ENCODE measurements around the gene KNOP1.

Gene KNOP1

DNA sequence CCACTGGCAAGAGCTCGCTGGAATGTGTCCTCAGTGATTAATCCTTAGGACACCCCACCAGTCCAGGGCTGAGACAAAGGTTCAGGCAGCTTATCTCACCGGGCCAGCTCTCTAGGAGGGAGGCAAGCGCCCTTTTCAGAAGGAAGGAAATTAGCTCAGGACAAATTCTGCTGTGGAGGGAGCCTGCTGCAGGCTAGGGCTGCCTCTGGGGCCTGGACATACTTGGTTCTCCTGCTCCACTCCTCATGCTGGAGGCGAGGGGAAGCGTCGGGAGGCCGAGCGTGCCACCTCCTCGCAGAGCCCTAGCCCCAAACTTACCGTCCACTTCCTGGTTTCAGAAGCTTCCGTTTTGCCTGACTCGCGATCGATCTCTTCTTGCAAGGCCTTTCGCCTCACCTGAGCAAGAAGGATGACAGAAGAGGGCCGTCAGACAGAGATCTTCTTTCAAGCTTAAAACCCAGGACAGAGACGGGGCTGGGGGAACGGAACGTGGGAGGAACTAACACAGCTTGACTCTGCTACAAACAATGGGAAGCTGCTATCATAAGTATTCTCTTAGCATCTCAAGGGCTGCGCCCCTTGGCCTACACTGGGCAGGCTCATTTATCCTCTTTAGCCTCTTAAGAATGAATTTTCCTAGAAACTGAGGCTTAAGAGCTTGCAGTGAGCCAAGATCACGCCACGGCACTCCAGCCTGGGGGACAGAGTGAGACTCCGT is 7.7 kb downstream of the KNOP1 start:
- no peak overlapping the region for H3K4me3 ChIP-seq (ENCODE audit: low read length, poor library complexity, severe bottlenecking)
- H3K9me3 ChIP-seq (ENCODE audit: insufficient read depth, low read depth, low read length) = no peaks in the 10 kb centered on the region
- no peak for TF ChIP-seq EZH2phosphoT487 (IDR thresholded peaks at IDR 0.05; ENCODE audit: borderline replicate concordance)
- TF ChIP-seq, protein P1, sequence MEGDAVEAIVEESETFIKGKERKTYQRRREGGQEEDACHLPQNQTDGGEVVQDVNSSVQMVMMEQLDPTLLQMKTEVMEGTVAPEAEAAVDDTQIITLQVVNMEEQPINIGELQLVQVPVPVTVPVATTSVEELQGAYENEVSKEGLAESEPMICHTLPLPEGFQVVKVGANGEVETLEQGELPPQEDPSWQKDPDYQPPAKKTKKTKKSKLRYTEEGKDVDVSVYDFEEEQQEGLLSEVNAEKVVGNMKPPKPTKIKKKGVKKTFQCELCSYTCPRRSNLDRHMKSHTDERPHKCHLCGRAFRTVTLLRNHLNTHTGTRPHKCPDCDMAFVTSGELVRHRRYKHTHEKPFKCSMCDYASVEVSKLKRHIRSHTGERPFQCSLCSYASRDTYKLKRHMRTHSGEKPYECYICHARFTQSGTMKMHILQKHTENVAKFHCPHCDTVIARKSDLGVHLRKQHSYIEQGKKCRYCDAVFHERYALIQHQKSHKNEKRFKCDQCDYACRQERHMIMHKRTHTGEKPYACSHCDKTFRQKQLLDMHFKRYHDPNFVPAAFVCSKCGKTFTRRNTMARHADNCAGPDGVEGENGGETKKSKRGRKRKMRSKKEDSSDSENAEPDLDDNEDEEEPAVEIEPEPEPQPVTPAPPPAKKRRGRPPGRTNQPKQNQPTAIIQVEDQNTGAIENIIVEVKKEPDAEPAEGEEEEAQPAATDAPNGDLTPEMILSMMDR (conservative IDR thresholded peaks at IDR 0.05; ENCODE audit: low read length) = no peak
- no peaks in the 10 kb centered on the region for H3K27me3 ChIP-seq (ENCODE audit: insufficient read depth, low read length, poor library complexity, severe bottlenecking)
- no peak overlapping the region for H2AFZ ChIP-seq (ENCODE audit: low read length)
- H3F3A ChIP-seq (ENCODE audit: low read depth) = no peaks in the 10 kb centered on the region
- H3K4me2 ChIP-seq (ENCODE audit: low read depth, low read length, poor library complexity, severe bottlenecking) = no peak overlapping the region
- H3K36me3 ChIP-seq (ENCODE audit: insufficient read depth, low read length) = peaks cover 21% of the 10 kb centered on the region; the same call in 1 of the 2 replicates
- H3K4me1 ChIP-seq (ENCODE audit: insufficient read depth, low read length, poor library complexity, severe bottlenecking) = no peaks in the 10 kb centered on the region
- no peaks in the 10 kb centered on the region for H4K20me1 ChIP-seq (ENCODE audit: insufficient read depth, low read length, poor library complexity, severe bottlenecking)
- H3K9ac ChIP-seq (ENCODE audit: low read depth, low read length, poor library complexity, severe bottlenecking) = no peak overlapping the region
- peaks cover 3% of the 10 kb centered on the region; the same call in 1 of the 2 replicates for H3K79me2 ChIP-seq (ENCODE audit: insufficient read depth, low read length)
- no peaks in the 10 kb centered on the region for H3K9me2 ChIP-seq (replicated peaks; ENCODE audit: low read depth, low read length)

DNA sequence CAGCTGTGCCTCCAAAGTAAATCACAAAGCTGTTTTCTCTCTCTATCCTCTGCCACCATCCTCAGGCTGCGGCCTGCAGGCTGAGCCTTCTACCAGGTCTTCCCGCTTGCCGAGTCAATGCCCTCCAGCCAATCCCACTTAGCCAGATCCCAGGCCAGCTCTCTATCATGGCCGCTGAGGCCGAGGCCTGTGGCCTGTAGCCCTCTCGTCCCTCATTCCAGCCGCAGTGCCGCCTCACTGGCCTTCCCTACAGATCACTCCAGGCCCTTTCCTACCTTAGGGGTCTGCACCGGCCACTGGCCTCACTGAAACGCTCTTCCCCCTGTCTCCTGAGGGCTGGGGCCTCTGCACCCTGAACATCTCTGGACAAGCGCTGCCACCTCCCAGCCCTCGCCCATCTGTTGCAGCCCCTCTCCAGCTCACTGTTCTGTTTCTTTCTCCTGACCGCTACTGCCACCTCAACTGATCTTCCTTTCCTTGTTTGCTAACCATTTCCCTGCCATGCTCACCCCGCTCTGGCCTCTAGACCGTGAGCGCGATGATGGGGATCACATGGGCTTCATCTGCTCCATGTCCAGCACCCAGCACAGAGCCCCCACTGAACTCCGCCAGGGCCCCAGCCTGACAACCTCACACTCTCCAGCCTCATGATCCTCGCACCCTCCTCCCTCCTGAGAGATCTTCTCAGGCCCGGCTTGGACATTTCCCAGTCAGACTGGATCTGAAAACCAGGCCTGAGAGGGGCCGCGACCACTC is 8.5 kb downstream of the KNOP1 start:
- Histone ChIP-seq H4K20me1 (ENCODE audit: insufficient read depth, low read length, poor library complexity, severe bottlenecking) (no peaks in the 10 kb centered on the region), H3K4me3 (ENCODE audit: low read length, poor library complexity, severe bottlenecking) (no peak overlapping the region), H3K9me3 (ENCODE audit: insufficient read depth, low read depth, low read length) (no peaks in the 10 kb centered on the region), H3K4me2 (ENCODE audit: low read depth, low read length, poor library complexity, severe bottlenecking) (no peak overlapping the region), H3K4me1 (ENCODE audit: insufficient read depth, low read length, poor library complexity, severe bottlenecking) (no peaks in the 10 kb centered on the region), H3K36me3 (ENCODE audit: insufficient read depth, low read length) (peaks cover 29% of the 10 kb centered on the region; the same call in 1 of the 2 replicates), H3F3A (ENCODE audit: low read depth) (no peaks in the 10 kb centered on the region), H2AFZ (ENCODE audit: low read length) (no peak overlapping the region), H3K9me2 (replicated peaks; ENCODE audit: low read depth, low read length) (no peaks in the 10 kb centered on the region), H3K79me2 (ENCODE audit: insufficient read depth, low read length) (no peaks in the 10 kb centered on the region; the same call in 1 of the 2 replicates), H3K27me3 (ENCODE audit: insufficient read depth, low read length, poor library complexity, severe bottlenecking) (no peaks in the 10 kb centered on the region), H3K9ac (ENCODE audit: low read depth, low read length, poor library complexity, severe bottlenecking) (no peak overlapping the region)
- TF ChIP-seq EZH2phosphoT487 (IDR thresholded peaks at IDR 0.05; ENCODE audit: borderline replicate concordance) = no peak
- TF ChIP-seq, protein P1 (conservative IDR thresholded peaks at IDR 0.05; ENCODE audit: low read length) = no peak

DNA sequence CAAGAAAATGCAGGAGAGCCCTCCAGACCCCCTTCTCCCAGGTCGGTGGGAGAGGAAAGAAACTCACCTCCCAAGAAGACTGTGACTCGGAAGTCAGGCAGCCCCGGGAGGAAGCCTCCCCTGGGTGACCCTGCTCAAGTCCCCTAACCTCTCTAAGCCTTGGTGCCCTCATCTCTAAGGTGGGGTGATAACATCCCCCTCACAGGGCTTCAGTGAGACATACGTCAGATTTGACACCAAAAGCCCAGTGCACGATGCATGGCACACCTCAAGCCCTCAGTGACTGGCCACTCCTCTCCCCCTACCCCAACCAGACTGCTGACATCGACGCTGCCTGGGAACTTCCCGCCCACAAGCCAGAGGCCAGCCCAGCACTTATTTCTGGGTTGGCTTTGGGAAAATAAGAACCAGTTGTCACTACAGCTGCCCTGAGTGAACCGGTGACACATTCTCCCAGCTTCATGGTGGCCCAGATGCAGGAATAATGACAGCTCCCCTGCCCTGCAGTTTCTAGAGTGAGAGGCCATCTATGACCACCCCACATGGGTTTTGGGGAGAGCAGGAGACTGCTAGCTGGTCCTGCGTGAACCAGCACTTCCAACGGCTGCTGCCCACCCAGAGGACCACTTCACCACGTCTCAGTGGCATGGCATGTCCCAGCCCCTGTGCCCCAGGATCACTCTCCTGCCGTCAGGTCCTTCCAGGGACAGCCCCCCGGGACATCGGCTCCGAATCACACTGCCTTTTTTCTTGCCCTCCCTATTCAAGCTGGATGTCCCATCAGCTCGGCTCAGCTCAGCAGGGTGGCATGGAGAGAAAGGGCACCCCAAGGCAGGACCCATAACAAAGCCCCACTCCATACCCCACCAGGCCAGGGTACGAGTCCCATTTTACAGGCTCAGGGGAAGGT is 9.5 kb downstream of the KNOP1 start:
- H3K9me3 ChIP-seq (ENCODE audit: insufficient read depth, low read depth, low read length) = no peaks in the 10 kb centered on the region
- no peaks in the 10 kb centered on the region for H3K27me3 ChIP-seq (ENCODE audit: insufficient read depth, low read length, poor library complexity, severe bottlenecking)
- no peaks in the 10 kb centered on the region for H3F3A ChIP-seq (ENCODE audit: low read depth)
- H3K9ac ChIP-seq (ENCODE audit: low read depth, low read length, poor library complexity, severe bottlenecking) = no peak overlapping the region
- H4K20me1 ChIP-seq (ENCODE audit: insufficient read depth, low read length, poor library complexity, severe bottlenecking) = no peaks in the 10 kb centered on the region
- no peak overlapping the region for H3K4me2 ChIP-seq (ENCODE audit: low read depth, low read length, poor library complexity, severe bottlenecking)
- H3K9me2 ChIP-seq (replicated peaks; ENCODE audit: low read depth, low read length) = no peaks in the 10 kb centered on the region
- H3K4me3 ChIP-seq (ENCODE audit: low read length, poor library complexity, severe bottlenecking) = no peak overlapping the region
- no peaks in the 10 kb centered on the region for H3K4me1 ChIP-seq (ENCODE audit: insufficient read depth, low read length, poor library complexity, severe bottlenecking)
- H2AFZ ChIP-seq (ENCODE audit: low read length) = no peak overlapping the region
- TF ChIP-seq, protein P1 (conservative IDR thresholded peaks at IDR 0.05; ENCODE audit: low read length) = no peak
- TF ChIP-seq EZH2phosphoT487 (IDR thresholded peaks at IDR 0.05; ENCODE audit: borderline replicate concordance) = no peak
- no peaks in the 10 kb centered on the region; the same call in 1 of the 2 replicates for H3K79me2 ChIP-seq (ENCODE audit: insufficient read depth, low read length)
- peaks cover 38% of the 10 kb centered on the region; the same call in 1 of the 2 replicates for H3K36me3 ChIP-seq (ENCODE audit: insufficient read depth, low read length)
